C4-2B (cell line): Measurements from ENCODE around the gene JMJD4.
A peak's percentile ranks its signal among the peaks of the same experiment; 100 is the strongest.

ENCODE experiments used
- H3K27ac ChIP-seq: fragments of 450-650 bp; 2 replicates; pipeline ENCODE4 v1.5.1; 2017
- ZFX ChIP-seq: fragments of 450-650 bp; IDR thresholded peaks from 2 replicates; pipeline ENCODE4 v1.6.1; 2017
- TF ChIP-seq, protein P1 (sequence below): fragments of 450-650 bp; conservative IDR thresholded peaks from 2 replicates; pipeline ENCODE4 v1.5.1; 2017; ENCODE audit warnings: mild to moderate bottlenecking

Gene JMJD4

DNA sequence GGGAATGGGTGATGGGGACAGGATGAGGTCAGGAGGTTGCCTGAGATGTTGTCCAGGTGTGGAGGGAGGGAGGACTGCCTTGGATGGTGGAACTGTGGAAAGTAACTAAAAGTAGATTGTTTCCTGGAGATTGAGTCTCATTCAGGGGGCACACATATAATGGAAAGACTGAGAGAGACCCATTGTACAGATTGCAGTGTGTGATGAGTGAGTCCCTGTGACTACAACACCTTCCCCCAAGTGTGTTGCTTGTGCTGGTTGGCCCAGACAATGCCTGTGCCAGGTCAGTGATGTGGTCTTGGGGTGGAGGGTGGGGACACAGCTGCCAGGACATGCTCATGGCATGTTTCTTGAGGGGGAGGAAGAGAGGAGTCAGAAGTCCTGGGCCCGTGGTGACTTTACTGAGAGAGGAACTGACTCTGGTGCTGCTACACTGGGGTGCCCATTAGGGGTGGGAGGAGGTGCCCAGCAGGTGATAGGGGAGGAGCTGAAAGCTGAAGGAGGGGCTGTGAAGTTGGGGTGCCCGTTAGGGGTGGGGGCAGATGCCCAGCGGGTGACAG is 5.4 kb upstream of the JMJD4 start:
- no peak for TF ChIP-seq ZFX
- TF ChIP-seq, protein P1, sequence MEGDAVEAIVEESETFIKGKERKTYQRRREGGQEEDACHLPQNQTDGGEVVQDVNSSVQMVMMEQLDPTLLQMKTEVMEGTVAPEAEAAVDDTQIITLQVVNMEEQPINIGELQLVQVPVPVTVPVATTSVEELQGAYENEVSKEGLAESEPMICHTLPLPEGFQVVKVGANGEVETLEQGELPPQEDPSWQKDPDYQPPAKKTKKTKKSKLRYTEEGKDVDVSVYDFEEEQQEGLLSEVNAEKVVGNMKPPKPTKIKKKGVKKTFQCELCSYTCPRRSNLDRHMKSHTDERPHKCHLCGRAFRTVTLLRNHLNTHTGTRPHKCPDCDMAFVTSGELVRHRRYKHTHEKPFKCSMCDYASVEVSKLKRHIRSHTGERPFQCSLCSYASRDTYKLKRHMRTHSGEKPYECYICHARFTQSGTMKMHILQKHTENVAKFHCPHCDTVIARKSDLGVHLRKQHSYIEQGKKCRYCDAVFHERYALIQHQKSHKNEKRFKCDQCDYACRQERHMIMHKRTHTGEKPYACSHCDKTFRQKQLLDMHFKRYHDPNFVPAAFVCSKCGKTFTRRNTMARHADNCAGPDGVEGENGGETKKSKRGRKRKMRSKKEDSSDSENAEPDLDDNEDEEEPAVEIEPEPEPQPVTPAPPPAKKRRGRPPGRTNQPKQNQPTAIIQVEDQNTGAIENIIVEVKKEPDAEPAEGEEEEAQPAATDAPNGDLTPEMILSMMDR = no peak
- H3K27ac ChIP-seq = no peak overlapping the region

DNA sequence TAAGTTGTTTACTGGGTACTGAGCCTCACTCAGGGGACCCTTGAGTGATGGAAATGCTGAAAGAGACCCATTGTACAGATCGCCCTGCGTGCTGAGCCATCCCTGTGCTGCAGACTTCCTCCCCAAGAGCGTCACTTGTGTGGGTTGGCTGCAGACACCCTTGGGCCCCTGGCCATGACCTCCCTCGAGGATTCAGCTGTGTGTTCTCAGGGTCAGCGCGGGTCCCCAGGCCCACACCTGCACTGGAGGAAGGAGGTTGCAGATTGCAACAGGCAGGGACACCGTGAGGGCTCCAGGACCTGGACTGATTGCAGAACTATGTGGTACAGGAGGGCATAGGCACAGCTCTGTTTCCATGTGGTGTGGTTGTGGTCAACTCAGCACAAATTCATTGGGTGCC is 4.5 kb upstream of the JMJD4 start:
- TF ChIP-seq, protein P1 = no peak
- TF ChIP-seq ZFX = no peak

DNA sequence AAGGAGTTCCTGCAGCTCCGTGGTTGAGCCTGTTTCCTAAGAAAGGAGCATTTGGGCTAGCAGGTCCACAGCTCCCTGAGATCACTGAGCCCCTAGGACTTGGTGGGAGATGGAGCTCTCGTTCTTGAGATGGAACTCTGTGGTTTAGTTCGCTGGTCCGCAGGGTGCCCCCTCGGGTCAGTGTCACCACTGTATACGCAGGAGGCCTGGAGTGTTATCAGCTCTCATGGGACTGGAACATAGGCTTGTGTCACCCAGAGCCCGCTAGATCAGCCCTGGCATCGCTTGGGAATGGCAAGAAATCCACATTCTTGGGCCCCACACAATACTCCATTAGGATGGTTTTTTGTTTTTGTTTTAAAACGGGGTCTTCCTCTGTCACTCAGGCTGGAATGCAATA is 3.7 kb upstream of the JMJD4 start:
- TF ChIP-seq ZFX = no peak
- TF ChIP-seq, protein P1 = no peak

More for the DNA sequence above, 4.5 kb upstream of the JMJD4 start:
- H3K27ac ChIP-seq = no peak overlapping the region

DNA sequence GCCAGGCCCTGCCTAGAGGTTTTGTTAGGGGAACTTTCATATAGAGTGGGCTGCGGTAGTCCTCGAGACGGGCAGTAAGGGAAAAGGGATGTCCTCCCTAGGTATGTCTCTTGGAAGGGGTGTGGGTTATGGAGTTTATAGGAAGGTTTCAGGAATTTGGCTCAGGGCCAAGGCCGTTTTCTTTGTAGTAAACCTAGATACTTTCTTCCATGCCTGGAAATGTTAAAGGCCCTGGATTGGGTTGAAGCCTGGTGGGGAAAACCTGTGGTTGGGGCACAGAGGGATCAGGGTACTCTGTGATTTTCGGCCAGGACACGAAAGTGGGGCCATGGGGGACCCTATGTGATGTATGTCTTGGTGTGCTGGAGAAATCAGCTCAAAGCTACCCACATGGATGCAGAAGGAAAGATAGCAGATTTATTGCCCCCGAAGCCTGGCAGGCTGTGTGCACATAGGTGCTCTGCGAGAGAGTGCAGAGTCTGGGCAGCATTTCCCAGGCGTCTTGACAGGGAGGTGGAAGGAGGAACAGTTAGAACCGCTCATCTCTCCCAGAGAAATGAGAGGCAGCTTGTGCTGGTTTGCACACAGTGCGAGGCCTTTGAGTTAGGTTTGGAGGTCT is 1.8 kb upstream of the JMJD4 start:
- H3K27ac ChIP-seq = no peak overlapping the region

More for the DNA sequence above, 3.7 kb upstream of the JMJD4 start:
- H3K27ac ChIP-seq = no peak overlapping the region

DNA sequence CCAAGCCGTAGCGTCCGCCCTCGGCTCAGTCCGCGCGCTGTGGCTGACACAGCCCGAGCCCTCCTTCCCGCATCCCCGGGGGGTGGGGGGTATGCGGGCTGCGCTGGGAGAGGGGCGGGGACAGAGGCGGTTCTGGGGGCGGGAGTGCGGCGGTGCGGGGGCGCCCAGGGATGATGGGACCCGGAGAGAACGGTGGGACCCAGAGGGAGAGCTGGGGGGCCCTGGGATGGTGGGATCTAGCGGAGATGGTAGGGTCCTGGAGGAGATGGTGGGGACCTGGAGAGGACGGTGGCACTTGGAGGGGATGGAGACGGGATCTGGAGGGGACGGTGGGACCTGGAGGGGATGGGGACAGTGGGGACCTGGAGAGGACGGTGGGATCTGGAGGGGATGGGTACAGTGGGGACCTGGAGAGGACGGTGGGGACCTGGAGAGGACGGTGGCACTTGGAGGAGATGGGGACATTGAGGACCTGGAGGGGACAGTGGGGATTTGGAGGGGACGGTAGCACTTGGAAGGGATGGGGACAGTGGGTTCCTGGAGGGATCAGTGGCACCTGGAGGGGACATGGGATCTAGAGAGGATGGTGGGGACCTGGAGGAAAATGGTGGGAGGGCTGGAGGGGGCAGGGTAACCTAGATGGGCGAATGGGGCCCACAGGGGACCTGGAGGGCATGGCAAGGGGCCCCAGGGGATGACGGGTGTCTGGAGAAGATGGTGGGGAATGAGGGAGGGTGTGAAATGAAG is 610 bp upstream of the JMJD4 start:
- peak overlapping the region; percentile 92 for H3K27ac ChIP-seq
- TF ChIP-seq, protein P1 = no peak
- TF ChIP-seq ZFX = no peak

More for the DNA sequence above, 1.8 kb upstream of the JMJD4 start:
- no peak for TF ChIP-seq ZFX
- TF ChIP-seq, protein P1 = no peak

DNA sequence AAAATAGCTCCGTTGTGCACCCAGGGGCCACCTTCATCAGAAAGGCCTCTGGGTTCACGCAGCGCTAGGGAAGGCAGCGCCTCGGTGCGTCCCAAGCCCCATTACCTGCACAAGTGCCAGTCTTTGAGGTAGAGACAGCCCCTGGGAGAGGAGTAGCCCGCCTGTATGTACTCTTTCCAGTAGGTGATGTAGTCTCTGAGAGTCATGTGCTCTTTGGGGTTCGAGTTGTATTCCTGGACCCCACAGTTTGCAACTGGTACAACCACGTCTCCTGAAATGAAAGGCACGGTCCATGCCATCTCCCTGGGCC is 601 bp downstream of the JMJD4 start:
- TF ChIP-seq, protein P1 = no peak
- TF ChIP-seq ZFX = no peak

More for the DNA sequence above, 601 bp downstream of the JMJD4 start:
- H3K27ac ChIP-seq = peak overlapping the region; percentile 92
